22Rv1 (cell line): ENCODE data around the gene CCDC150.

Source experiments
- ZFX ChIP-seq: fragments of 450-650 bp; IDR thresholded peaks from 2 replicates; pipeline ENCODE4 v1.6.1; 2017; ENCODE audit warnings: antibody characterized with exemption, borderline replicate concordance
- TF ChIP-seq, protein P1 (sequence below): fragments of 450-650 bp; IDR thresholded peaks from 2 replicates; pipeline ENCODE4 v1.5.1; 2017; ENCODE audit warnings: mild to moderate bottlenecking

- TF ChIP-seq, protein P1, sequence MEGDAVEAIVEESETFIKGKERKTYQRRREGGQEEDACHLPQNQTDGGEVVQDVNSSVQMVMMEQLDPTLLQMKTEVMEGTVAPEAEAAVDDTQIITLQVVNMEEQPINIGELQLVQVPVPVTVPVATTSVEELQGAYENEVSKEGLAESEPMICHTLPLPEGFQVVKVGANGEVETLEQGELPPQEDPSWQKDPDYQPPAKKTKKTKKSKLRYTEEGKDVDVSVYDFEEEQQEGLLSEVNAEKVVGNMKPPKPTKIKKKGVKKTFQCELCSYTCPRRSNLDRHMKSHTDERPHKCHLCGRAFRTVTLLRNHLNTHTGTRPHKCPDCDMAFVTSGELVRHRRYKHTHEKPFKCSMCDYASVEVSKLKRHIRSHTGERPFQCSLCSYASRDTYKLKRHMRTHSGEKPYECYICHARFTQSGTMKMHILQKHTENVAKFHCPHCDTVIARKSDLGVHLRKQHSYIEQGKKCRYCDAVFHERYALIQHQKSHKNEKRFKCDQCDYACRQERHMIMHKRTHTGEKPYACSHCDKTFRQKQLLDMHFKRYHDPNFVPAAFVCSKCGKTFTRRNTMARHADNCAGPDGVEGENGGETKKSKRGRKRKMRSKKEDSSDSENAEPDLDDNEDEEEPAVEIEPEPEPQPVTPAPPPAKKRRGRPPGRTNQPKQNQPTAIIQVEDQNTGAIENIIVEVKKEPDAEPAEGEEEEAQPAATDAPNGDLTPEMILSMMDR, result no peak
- TF ChIP-seq ZFX, result no peak
These were observed 12.0 kb downstream of the CCDC150 start for GRCh38 chr2:196651387-196652094.
